ENCODE results near the gene PKM.

The PKM gene

DNA sequence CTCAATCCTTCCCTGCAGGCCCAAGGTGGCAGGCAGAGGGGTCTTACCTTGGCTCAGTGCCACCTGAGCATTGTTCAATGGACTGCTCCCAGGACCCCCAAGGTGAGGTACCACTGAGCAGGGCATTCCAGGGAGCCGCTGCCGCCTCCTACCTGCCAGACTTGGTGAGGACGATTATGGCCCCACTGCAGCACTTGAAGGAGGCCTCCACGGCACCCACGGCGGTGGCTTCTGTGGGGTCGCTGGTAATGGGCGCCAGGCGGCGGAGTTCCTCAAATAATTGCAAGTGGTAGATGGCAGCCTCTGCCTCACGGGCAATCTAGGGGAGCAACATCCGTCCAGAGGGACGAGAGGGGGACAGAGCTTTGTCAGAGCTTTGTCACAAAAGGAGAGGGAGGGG, 28.7 kb downstream of the PKM start:
- no peak for FAIRE-seq
- DNase-seq (ENCODE audit: insufficient read length, low spot score), result no peak

DNA sequence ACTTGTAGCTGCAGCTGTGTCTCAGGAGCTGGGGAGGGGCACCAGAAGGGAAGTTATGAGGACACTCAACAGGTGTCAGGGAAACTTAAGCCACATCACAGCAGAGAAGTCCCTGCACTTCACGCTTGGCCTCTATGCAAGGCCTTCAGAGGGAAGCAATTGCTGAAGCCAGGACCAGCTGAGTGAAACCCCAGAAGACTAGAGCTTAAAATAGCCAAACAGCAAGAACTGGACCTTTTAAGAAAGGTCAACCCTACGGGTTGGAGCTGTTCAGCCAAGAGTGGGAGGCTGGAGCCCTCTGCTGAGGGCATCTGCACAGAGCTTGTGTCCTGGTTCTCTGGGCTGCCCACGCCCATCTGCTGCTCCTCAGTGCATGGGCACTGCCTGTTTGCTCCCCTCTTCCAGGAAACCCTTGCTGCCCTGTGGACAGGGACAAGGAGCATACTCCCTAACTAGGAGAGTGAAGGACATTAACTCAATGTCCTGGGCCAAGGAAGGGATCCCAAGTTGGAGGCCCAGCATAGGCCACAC, 29.5 kb downstream of the PKM start:
- FAIRE-seq (no peak), DNase-seq (ENCODE audit: insufficient read length, low spot score) (no peak)

DNA sequence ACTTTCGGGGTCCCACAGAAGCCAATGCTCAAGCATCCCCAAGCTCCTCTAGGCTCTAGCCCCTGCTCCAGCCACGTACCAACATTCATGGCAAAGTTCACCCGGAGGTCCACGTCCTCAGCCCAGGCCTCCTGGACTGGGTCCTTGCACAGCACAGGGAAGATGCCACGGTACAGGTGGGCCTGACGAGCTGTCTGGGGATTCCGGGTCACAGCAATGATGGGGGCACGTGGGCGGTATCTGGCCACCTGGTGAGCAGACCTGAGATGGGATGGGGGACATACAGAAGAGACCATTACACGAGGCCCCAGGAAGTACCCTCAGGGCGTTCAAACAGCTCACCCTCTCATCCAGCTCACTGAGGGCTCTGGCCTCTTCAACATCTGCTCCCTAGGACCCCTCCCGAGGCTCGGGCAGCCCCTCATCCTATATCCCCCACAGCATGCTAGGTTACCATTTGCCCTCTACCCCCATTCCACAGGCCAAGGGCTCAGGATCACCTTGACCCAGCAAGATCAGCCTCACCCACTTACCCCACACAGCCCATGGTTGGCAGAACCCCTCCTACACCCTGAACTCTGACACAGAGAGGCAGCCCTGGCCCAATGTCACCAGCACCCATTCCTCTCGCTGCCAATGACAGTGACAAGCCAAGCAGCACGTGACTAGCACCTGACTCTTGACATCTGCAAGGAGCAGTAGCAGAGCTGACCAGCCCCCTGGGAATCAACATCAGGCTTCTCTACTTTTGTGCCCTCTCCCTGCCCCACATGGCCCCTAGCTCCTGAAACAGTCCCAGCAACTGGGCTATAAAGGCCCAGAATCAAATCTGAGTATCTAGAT, 30.4 kb downstream of the PKM start:
- FAIRE-seq (peak; percentile 40), DNase-seq (ENCODE audit: insufficient read length, low spot score) (no peak)

DNA sequence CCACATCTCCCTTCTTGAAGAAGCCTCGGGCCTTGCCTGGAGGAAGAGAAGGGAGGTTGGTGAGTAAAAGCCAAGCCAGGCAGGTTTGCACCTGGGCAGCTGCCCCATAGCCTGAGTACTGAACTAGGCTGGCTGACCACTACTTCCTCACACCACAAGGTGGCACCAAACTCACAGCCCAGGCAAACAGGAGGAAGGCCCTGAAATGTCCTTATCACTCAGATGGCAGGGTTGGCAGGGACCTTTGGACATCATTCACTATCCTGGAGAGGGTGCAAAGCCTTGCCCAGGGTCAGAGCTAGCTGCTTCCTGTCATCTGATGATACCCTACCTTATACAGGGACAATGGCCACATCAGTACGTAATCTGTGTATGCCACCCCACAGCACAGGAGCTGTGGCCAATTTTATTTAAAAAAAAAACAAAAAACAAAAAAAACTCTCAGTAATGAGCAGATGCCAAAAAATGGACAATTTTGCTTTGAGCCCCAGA, 31.2 kb downstream of the PKM start:
- peak; percentile 87 for DNase-seq (ENCODE audit: insufficient read length, low spot score)
- peak; percentile 98 for FAIRE-seq

DNA sequence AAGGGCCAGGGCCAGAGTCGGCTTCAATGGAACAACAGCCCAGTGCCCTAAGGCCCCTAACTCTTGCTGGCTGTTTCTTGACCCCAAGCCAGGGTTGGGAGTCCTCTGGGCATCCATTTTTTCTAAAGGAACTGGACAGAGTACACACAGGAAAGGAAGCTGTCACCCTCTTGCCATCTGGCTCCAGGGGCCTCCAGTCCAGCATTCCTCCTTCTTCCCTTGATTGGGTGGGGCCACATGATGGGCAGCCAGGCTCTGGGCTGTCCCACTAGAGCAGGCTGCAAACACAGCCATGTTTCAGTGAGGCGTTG, 31.8 kb downstream of the PKM start:
- no peak for FAIRE-seq
- DNase-seq (ENCODE audit: insufficient read length, low spot score), result no peak

DNA sequence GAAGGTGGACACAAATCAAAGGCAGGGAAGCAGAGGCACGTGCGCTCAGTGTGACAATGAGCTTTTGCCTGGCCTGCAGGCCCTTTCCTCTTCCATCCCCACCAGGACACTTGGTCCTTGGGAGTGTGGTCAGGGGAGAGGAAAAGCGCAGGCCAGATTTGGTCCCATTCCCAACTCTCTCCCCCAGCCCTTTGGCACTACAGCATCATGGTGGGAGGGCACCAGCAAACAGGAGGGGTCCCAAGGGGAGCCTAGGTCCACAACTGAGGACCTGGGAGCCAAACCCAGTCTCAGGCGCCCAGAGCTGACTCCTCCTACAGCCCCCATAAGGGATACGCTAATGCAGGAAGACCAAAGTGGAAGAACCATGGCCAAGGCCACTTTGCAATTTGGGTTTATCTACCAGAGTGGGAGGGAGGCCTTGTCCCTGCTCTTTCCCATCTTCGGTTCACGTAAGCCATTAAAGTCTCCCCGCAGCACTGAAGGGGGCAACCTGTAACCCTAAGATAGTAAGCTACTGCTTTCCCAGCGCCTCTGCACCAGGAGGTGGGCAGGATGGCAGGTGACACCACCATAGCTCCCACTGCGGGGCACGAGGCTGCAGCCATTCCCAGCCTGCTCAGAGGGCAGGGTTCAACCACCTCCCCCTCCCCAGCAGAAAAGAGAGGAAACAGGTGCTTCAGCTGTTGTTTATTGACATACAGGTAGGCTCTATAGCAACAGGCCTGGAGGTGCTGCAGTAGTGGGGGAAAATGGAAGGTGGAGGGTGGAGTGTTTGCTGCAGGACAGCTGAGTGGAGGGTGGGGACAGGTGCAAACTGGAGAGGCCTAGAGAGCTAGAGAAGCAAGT, 32.4 kb downstream of the PKM start:
- FAIRE-seq (peak; percentile 80), DNase-seq (ENCODE audit: insufficient read length, low spot score) (no peak)

DNA sequence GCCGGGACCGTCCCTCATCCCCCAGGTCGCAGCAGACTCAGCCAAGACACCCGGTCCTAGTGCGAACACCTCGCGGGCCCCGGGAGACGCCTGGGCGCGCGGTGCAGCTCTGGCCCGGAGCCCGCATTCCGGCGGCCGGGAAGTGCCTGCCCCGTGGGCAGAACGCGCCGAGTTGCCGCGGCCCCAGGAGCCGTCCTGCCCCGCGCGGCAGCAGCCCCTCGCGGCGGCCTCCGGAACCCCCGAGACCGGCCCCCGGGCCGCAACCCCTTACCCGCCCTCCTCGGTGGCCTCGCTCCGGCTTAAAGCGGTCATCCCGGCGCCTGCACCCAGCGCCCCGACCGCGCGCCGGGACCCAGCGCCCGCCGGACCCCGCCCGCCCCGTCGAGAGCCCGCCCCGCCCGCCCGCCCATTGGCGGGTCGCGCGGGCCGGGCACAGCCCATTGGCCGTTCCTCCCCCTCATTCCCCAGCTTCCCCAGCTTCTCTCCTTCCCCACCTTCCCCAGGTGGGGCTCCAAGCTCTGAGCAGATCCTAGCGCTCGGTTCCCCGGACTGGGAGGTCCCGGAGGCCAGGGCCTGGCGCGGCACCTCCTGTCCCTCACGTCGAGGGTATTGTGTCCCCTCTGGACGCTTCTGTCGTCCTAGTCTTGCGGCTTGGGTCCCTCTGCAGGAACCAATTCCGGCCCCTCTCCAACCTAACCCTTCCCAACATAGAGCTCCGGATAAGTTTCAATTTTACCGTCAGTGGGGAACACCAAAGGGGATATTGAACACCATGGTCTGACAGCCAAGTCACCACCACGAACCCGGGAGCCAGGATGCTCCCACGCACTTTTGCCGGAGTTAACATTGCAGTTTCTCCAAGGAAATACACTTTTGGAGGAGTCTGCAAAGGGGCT, 33.3 kb downstream of the PKM start, which contains the start of gene GRAMD2A:
Gene GRAMD2A (minus strand): TSS at position 328 of the 896 bp plus-strand sequence.
- DNase-seq (ENCODE audit: insufficient read length, low spot score) (peak; percentile 89), FAIRE-seq (peak; percentile 74)

DNA sequence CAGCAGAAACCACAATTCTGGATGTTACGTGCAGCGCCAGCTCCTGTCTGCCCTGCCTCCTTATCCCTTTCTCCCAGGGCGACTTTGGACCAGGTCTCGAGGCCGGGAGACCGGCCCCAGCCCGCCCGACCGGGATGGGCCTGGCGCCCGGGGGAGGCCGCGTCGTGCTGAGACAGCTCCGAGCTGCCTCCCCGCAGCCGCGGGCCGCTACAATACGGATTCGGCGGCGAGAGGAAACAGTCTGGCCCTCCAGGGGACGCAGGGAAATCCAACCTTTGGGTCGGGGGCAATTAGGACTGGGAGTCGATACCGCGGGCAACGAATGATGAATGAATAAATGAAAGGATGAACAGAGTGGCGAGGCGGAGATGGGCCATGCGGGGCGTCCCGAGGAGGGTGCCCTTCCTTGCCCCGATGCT, 33.9 kb downstream of the PKM start:
- no peak for DNase-seq (ENCODE audit: insufficient read length, low spot score)
- peak; percentile 49 for FAIRE-seq

DNA sequence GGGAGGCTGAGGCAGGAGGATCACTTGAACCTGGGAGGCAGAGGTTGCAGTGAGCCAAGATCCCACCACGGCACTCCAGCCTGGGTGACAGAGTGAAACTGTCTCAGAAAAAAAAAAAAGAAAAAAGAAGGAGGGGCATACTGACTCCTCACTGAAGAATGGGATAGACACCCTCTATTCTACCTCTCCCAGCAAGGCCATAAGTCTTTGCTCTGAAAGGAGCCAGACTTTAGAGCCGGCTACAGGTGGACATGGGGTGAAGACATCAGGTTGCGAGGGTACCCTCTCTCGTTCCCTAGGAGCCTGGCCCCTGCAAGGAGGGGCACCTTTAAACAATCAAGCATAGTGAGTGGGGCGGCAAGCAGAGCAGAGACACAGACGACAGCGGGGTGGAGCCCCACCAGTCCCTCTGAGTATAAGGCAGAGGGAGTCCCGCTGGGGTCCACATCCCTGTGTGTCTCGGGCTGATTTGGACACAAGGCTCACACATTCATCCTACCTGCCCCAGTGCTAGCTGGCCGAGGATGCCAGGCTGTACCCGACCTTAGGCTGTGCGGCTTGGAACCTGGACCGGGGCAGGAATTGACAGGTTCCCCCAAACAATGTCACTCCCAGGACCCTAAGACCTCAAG, 34.5 kb downstream of the PKM start:
- DNase-seq (ENCODE audit: insufficient read length, low spot score) (no peak), FAIRE-seq (no peak)

DNA sequence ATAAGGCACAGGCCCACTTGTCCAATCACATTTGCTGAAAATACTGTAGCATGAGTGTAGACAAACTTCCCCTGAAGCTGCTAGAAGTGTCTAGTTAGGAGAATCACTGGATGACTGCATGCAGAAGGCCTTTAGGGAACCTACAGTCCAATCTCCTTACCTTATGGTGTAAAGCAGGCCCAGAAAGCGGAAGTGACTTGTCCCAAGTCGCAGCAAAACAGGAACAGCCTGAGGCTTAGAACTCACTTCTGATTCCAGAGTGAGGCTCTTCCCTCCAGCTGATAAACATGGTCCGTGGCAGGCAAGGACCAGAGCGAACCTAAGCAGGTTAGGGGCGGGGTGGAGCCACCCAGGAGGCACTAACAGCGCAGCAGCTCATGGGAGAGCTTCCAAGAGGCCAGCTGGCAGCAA, 35.9 kb downstream of the PKM start:
- DNase-seq (ENCODE audit: insufficient read length, low spot score), result no peak
- FAIRE-seq, result no peak

DNA sequence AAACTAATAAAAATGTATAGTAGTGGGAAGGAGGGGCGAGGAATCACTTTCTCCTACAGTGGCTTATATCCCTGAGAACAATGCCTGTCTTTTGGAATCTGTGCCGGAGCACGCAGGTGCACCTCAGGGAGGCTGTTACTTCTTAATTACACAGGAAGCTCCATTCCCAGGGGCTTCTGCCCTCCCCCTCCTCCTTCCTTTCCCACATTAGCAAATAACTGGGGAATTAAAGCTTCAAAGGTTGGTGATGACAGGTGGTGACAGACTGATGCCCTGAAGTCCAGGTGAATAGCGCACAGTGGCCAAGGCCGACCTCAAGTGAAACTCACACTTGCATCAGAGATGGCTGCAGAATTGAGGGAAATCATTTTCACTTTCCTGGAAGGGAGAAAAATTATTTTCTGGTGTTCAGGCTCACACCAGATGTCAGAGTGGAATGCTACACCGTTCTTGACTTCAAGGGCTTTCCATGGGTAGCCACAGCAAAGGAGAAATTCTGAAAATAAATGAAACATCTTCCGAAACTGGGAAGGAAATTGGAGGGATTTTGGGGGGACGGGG, 37.1 kb downstream of the PKM start:
- no peak for DNase-seq (ENCODE audit: insufficient read length, low spot score)
- FAIRE-seq, result no peak

DNA sequence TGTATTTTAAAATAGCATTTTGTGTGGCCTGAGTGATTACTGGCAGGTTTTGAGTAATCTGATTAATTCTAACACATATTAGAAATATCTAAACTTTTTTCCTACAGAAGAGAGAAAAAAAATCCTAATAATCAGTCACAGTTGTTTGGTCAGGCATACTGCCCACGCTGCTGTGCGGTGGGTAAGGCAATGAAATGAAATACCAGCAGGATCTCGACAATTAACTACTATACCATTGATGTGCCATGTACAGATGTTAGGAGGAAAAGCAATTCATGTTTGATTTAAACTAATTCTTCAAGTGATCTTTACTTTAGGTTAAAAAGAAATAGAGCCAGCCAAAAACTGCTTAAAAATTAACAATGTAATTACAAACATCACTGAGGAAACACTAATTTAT, 38.6 kb downstream of the PKM start:
- DNase-seq (ENCODE audit: insufficient read length, low spot score) (no peak), FAIRE-seq (no peak)

DNA sequence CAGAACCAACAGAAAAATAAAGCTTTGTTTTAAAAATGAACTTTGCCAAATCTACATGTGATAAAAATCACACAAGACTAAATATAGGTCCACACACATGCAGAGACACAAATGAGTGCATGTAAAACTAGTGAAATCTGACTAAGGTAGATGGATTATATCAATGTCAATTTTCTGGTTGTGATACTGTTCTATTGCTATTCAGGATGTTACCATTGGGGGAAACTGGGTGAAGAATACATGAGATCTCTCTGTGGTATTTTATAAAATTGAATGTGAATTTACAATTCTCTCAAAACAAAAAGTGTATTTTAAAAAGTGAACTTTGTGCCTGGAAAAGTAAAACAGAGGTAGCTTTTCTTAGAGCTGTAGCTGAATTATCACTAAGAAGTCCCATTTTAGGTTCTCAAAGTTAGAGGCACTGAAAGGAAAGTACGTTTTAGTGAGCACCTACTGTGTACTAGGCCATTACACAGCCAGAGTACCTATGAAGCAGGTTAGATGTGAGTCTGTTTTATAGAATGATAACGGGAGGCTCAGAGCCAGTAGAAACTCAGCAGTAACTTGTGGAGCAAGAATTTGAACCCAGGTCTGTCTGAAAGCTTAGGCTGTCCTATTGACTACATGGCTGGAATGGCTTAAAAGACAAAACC, 41.6 kb downstream of the PKM start:
- FAIRE-seq (peak; percentile 70), DNase-seq (ENCODE audit: insufficient read length, low spot score) (no peak)

DNA sequence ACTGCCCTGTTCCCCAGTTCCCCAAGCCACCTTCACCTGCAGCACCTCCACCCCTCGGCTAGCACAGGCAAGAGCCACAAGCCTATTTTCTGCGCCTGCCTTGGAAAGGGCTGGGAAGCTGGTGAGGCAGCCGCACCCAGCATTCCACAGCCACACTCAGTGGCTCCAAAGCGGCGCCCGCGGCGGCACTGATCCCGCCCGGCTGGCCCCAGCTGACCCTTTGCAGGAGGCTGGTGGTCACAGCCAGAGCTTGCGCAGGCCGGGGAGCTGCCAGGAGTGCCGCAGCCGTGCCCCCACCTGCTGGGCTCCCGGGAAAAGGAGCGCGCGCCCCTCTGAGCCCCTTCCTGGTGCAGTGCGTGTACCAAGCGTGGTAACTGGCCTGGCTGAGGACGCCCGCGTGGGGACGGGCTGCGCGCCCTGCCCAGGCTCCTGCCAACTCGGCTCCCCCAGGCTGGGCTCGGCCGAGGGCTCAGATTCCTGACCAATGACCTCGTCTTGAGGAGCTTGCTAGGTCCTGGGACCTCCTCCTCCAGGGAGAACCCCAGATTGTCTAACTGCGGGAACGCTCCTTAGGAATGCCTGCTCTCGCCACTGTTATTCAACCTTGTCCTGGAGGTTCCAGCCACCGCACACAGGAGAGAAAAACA, 46.7 kb downstream of the PKM start:
- peak; percentile 80 for DNase-seq (ENCODE audit: insufficient read length, low spot score)
- FAIRE-seq, result peak; percentile 94

DNA sequence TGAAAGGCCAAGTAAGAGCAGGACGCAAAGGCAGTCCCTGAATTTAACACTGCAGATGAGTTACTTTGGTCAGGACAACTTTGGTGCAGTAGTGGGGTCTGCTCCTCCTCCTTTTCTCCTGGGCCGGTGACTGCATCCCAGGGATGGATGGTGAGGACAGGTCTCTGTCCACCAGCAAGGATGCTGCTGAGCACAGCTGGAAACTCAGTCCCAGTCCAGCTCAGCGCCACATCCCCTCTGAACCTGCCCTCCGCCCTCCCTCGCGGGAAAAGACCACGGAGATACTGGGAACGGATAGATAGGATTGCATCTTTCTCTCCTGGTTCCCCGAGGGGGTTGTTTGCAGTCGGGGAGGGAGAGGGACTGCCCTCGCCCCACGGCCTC, 47.2 kb downstream of the PKM start:
- FAIRE-seq (no peak), DNase-seq (ENCODE audit: insufficient read length, low spot score) (no peak)

DNA sequence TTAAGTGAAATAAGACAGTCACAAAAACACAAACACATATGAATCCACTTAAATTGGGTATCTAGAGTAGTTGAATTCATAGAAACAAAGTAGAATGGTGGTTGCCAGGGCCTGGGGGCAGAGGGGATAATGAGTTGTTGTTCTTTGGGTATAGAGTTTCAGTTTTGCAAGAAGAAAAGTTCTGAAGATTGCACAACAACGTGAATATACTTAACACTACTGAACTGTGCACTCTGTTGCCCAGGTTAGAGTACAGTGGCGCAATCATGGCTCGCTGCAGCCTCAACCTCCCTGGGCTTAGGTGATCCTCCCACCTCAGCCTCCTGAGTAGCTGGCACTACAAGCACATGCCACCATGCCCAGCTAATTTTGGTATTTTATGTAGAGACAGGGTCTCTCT, 48.3 kb downstream of the PKM start:
- no peak for DNase-seq (ENCODE audit: insufficient read length, low spot score)
- peak; percentile 77 for FAIRE-seq

DNA sequence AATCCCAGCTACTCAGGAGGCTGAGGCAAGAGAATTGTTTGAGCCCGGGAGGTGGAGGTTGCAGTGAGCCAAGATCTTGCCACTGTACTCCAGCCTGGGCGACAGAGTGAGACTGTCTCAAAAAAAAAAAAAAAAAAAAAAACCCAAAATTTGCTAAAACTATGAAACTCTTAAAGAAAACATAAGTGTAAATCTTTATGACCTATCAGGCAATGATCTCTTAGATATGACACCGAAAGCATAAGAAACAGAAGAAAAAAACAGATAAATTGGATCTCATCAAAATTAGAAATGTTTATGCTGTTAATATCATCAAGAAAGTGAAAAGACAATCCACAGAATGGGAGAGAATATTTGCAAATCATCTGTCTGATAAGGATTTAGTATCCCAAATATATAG, 48.7 kb downstream of the PKM start:
- DNase-seq (ENCODE audit: insufficient read length, low spot score) (no peak), FAIRE-seq (no peak)

DNA sequence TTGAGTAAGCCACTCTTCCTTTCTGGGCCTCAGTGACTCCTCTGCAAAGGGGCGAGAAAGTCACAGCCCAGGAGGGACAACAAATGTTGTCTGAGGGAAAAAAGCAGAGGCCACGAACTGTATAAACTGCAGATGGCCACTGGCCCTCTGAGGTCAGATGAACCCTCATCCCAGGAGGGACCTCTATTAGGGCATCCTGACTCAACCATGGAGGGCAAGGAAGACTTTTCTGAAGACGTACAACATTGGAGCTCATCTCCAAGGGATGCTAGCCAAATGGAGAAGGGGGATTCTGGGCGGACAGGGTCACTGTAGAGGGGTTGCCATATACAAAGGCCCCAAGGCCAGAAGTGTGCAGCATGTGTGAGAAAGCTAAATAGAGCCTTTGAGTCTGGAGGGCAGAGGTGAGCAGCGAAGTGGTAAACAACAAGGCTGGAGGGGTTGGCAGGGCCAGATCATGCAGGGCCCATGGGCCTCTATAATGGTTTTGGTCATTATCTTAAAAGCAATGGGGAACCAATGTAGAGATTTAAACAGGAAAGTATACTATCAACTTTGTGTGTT, 50.1 kb downstream of the PKM start:
- FAIRE-seq, result no peak
- DNase-seq (ENCODE audit: insufficient read length, low spot score), result no peak

Measured in HTR-8/SVneo (cell line).